IMR-90 (cell line): ENCODE results near the gene DHDH. TPM values are rescaled to one million over a fixed set of nuclear protein-coding genes. Genes with fewer than 3 reads are reported as not detected.
A peak's percentile ranks its signal among the peaks of the same experiment; 100 is the strongest.

Experiments used
- ATAC-seq: fragments of 200-7000 bp; cut with Tn5 transposase; 2 replicates; pipeline ENCODE4 v1.9.1; 2020; ENCODE audit warnings: low read depth, mild to moderate bottlenecking, moderate library complexity
- BruUV-seq: library from RNA; stranded (reverse); fragments of 400-500 nt; replicated peaks from 2 replicates; lab custom pipeline; 2021; lab: Mats Ljungman, UMichigan
- CTCF ChIA-PET: fragments of 300-600 bp; formaldehyde crosslinking; extraction: SDS; loops from one replicate; lab custom pipeline; 2021; ENCODE audit warnings: antibody characterized with exemption; lab: Yijun Ruan, JAX
- POLR2A ChIA-PET: fragments of 300-600 bp; sonication (Branson Sonifier 250); formaldehyde crosslinking; loops from one replicate; lab custom pipeline; 2022; ENCODE audit warnings: antibody characterized with exemption; ENCODE audit not compliant: unreplicated experiment; lab: Charles Lee
- DNase-seq: peaks from one replicate; pipeline ENCODE4 v3.0.0; 2013
- H2AFZ ChIP-seq: replicated peaks from 2 replicates; pipeline ENCODE3; 2013; ENCODE audit warnings: low read length, mild to moderate bottlenecking; ENCODE audit not compliant: poor library complexity
- H2AK5ac ChIP-seq: 2 replicates; pipeline ENCODE4 v1.6.1; 2013; ENCODE audit warnings: low read depth, low read length, inconsistent platforms
- H2AK9ac ChIP-seq: replicated peaks from 2 replicates; pipeline ENCODE3; 2013; ENCODE audit warnings: mild to moderate bottlenecking, low read depth, low read length, moderate library complexity; ENCODE audit not compliant: poor library complexity
- H2BK120ac ChIP-seq: 2 replicates; pipeline ENCODE4 v1.6.1; 2013; ENCODE audit warnings: low read depth, low read length, inconsistent platforms
- H2BK15ac ChIP-seq: 3 replicates; pipeline ENCODE4 v1.6.1; 2013; ENCODE audit warnings: low read depth, low read length, inconsistent platforms
- H2BK20ac ChIP-seq: 2 replicates; pipeline ENCODE4 v1.6.1; 2013; ENCODE audit warnings: low read depth, mild to moderate bottlenecking, inconsistent platforms, low read length, moderate library complexity
- H2BK5ac ChIP-seq: 2 replicates; pipeline ENCODE4 v1.6.1; 2013; ENCODE audit warnings: mild to moderate bottlenecking, low read depth, low read length, inconsistent platforms; ENCODE audit not compliant: poor library complexity, severe bottlenecking
- H3K14ac ChIP-seq: replicated peaks from 2 replicates; pipeline ENCODE4 v1.6.1; 2013; ENCODE audit warnings: low read depth, low read length, inconsistent platforms
- H3K18ac ChIP-seq: 2 replicates; pipeline ENCODE4 v1.6.1; 2013; ENCODE audit warnings: low read depth, low read length, control low read depth
- H3K23ac ChIP-seq: 2 replicates; pipeline ENCODE4 v1.6.1; 2013; ENCODE audit warnings: low read depth, low read length, inconsistent platforms
- H3K27ac ChIP-seq: 2 replicates; pipeline ENCODE4 v1.5.1; 2013; ENCODE audit warnings: mild to moderate bottlenecking, control low read depth, low read length; ENCODE audit not compliant: insufficient read depth
- H3K27me3 ChIP-seq: 2 replicates; pipeline ENCODE4 v1.6.1; 2013; ENCODE audit warnings: low read length; ENCODE audit not compliant: control insufficient read depth, insufficient read depth
- H3K36me3 ChIP-seq: 2 replicates; pipeline ENCODE4 v1.6.1; 2013; ENCODE audit warnings: low read length, mixed read lengths; ENCODE audit not compliant: control insufficient read depth, insufficient read depth
- H3K4ac ChIP-seq: 2 replicates; pipeline ENCODE4 v1.6.1; 2013; ENCODE audit warnings: low read depth, low read length, inconsistent platforms
- H3K4me1 ChIP-seq: 2 replicates; pipeline ENCODE4 v1.6.1; 2013; ENCODE audit warnings: low read length, mixed read lengths; ENCODE audit not compliant: control insufficient read depth, insufficient read depth
- H3K4me2 ChIP-seq: 2 replicates; pipeline ENCODE4 v1.6.1; 2013; ENCODE audit warnings: low read depth, mild to moderate bottlenecking, control low read depth, low read length, moderate library complexity
- H3K4me3 ChIP-seq: 2 replicates; pipeline ENCODE4 v1.5.1; 2013; ENCODE audit warnings: low read depth, mild to moderate bottlenecking, control low read depth, low read length, moderate library complexity; ENCODE audit not compliant: insufficient read depth
- H3K56ac ChIP-seq: 2 replicates; pipeline ENCODE4 v1.6.1; 2013; ENCODE audit warnings: low read length, inconsistent platforms; ENCODE audit not compliant: insufficient read depth; ENCODE audit errors: extremely low read depth
- H3K79me1 ChIP-seq, 2 experiments: 2 replicates each; pipeline ENCODE4 v1.6.1; 2013; ENCODE audit warnings: low read length in 2 of 2, inconsistent platforms in 1 of 2, low read depth in 1 of 2
- H3K9ac ChIP-seq: 2 replicates; pipeline ENCODE4 v1.6.1; 2013; ENCODE audit warnings: low read depth, low read length, control low read depth
- H3K9me1 ChIP-seq: 2 replicates; pipeline ENCODE4 v1.6.1; 2013; ENCODE audit warnings: low read length, inconsistent platforms; ENCODE audit not compliant: insufficient read depth
- H3K9me3 ChIP-seq: 2 replicates; pipeline ENCODE4 v1.6.1; 2013; ENCODE audit warnings: low read length; ENCODE audit not compliant: control insufficient read depth, insufficient read depth
- H4K20me1 ChIP-seq: 2 replicates; pipeline ENCODE4 v1.6.1; 2013; ENCODE audit warnings: low read length, inconsistent platforms; ENCODE audit not compliant: insufficient read depth
- H4K5ac ChIP-seq: 2 replicates; pipeline ENCODE4 v1.6.1; 2013; ENCODE audit warnings: mild to moderate bottlenecking, low read depth, low read length, control low read depth
- H4K8ac ChIP-seq, 2 experiments: 2 replicates each; pipeline ENCODE4 v1.6.1; 2013; ENCODE audit warnings: low read depth in 2 of 2, low read length in 2 of 2, control low read depth in 1 of 2, inconsistent platforms in 1 of 2
- H4K91ac ChIP-seq: 2 replicates; pipeline ENCODE4 v1.6.1; 2013; ENCODE audit warnings: low read depth, low read length, inconsistent platforms; ENCODE audit not compliant: insufficient read depth
- BHLHE40 ChIP-seq: fragments of 150-350 bp; IDR thresholded peaks from 2 replicates; pipeline ENCODE4 v1.6.1; 2016; ENCODE audit warnings: mild to moderate bottlenecking, low read depth, low read length
- CEBPB ChIP-seq: IDR thresholded peaks from 2 replicates; pipeline ENCODE4 v1.6.1; 2012; ENCODE audit warnings: low read depth, low read length, improper control_type of control experiment
- CHD1 ChIP-seq: IDR thresholded peaks from 2 replicates; pipeline ENCODE4 v1.6.1; 2012; ENCODE audit warnings: low read depth, low read length, improper control_type of control experiment
- FOS ChIP-seq: fragments of 150-350 bp; IDR thresholded peaks from 2 replicates; pipeline ENCODE4 v1.6.1; 2016; ENCODE audit warnings: low read depth, low read length
- MAFK ChIP-seq: IDR thresholded peaks from 2 replicates; pipeline ENCODE4 v1.6.1; 2012; ENCODE audit warnings: low read depth, low read length, improper control_type of control experiment
- MAZ ChIP-seq: IDR thresholded peaks from 2 replicates; pipeline ENCODE4 v1.6.1; 2012; ENCODE audit warnings: low read depth, mild to moderate bottlenecking, low read length, improper control_type of control experiment, moderate library complexity, borderline replicate concordance
- NFE2L2 ChIP-seq: fragments of 150-350 bp; IDR thresholded peaks from 2 replicates; pipeline ENCODE4 v1.6.1; 2016; ENCODE audit warnings: low read depth, mild to moderate bottlenecking, low read length
- POLR2A ChIP-seq: IDR thresholded peaks from 2 replicates; pipeline ENCODE4 v1.6.1; 2012; ENCODE audit warnings: mild to moderate bottlenecking, low read depth, low read length
- RAD21 ChIP-seq: IDR thresholded peaks from 2 replicates; pipeline ENCODE4 v1.6.1; 2012; ENCODE audit warnings: low read length, improper control_type of control experiment
- RFX5 ChIP-seq: IDR thresholded peaks from 2 replicates; pipeline ENCODE4 v1.8.0; 2012; ENCODE audit warnings: low read depth, mild to moderate bottlenecking, low read length, moderate library complexity
- SMC3 ChIP-seq: fragments of 150-350 bp; IDR thresholded peaks from 2 replicates; pipeline ENCODE4 v1.6.1; 2016; ENCODE audit warnings: low read depth, mild to moderate bottlenecking, antibody characterized with exemption, low read length, moderate library complexity
- WGBS, 2 experiments: methylation state at CpG; one replicate each; pipeline versions ENCODE4 v1.1.5 to v1.1.7; 2013; ENCODE audit warnings: missing lambda C conversion rate in 2 of 2; ENCODE audit not compliant: insufficient read length in 1 of 2; ENCODE audit errors: extremely low coverage in 2 of 2; 5-methylcytosine and 5-hydroxymethylcytosine counted together
- dilution Hi-C: fragments of 300-500 bp; cut with HindIII; formaldehyde crosslinking; loops from one replicate; pipeline ENCODE4 v1.14.3; 2018; ENCODE audit warnings: low sequenced_read_pairs; ENCODE audit not compliant: unreplicated experiment
- in situ Hi-C: fragments of 300-500 bp; cut with MboI; formaldehyde crosslinking; loops from 3 replicates; pipeline ENCODE4 v1.14.3; 2019; ENCODE audit warnings: low sequenced_read_pairs, inconsistent platforms, mixed read lengths
- intact Hi-C: fragments of 100-400 bp; cut with micrococcal nuclease; formaldehyde crosslinking; loops from 2 replicates; pipeline ENCODE4 v1.10.0; 2022
- polyA plus RNA-seq, 3 experiments: library from polyadenylated mRNA; depleted of rRNA; stranded (reverse); fragments of >200 nt; gene quantifications; 2 replicates each; pipeline ENCODE4 v1.2.3, GENCODE V29; 2012; ENCODE audit warnings: low replicate concordance in 1 of 3
- total RNA-seq: library from RNA; depleted of rRNA; stranded (reverse); fragments of >200 nt; gene quantifications from 2 replicates; pipeline ENCODE4 v1.2.3, GENCODE V29; 2012
- TF ChIP-seq, protein P1 (sequence below): conservative IDR thresholded peaks from 2 replicates; pipeline ENCODE4 v1.5.1; 2012; ENCODE audit warnings: mild to moderate bottlenecking, low read depth, low read length, improper control_type of control experiment
- TF ChIP-seq, protein P2 (sequence below): fragments of 150-350 bp; IDR thresholded peaks from 2 replicates; pipeline ENCODE4 v1.6.1; 2017; ENCODE audit warnings: mild to moderate bottlenecking, antibody characterized with exemption, low read length, low read depth

The DHDH gene
- total and polyA plus RNA-seq, 2 of the 4 experiments (the other 2 are of a cell fraction), result 0.36 to 0.53 TPM

DNA sequence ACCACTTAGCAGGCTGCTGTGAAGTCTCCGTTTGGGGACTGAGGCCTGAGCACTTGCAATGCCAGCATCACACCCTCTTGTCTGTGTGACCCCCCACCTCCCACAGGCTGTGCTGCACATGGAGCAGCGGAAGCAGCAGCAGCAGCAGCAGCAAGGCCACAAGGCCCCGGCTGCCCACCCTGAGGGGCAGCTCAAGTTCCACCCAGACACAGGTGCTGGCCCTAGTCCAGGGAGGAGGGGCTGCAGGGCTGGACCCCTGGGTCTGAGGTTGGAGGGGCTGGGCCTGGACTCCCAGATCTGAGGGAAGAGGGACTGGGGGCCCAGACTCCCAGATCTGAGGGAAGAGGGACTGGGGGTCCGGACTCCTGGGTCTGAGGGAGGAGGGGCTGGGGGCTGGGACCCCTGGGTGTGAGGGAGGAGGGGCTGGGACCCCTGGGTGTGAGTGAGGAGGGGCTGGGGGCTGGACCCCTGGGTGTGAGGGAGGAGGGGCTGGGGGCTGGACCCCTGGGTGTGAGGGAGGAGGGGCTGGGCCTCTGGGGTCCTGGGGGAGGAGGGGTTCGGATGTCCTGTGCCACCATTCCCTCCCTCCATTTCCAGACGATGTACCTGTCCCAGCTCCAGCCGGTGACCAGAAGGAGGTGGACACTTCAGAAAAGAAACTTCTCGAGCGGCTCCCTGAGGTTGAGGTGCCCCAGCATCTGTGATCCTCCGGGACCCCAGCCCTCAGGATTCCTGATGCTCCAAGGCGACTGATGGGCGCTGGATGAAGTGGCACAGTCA lies 11.6 kb upstream of the DHDH start:
- intact Hi-C loops, result no loop called here
- Histone ChIP-seq H2AK5ac (no peak overlapping the region), H3K27me3 (no peaks in the 10 kb centered on the region), H3K18ac (no peak overlapping the region), H3K9ac (no peak overlapping the region), H2AFZ (peak overlapping the region; percentile 1), H3K4ac (no peak overlapping the region), H3K23ac (no peak overlapping the region), H4K91ac (no peak overlapping the region), H3K4me2 (no peak overlapping the region), H4K8ac (no peak overlapping the region), H3K4me1 (peaks cover 11% of the 10 kb centered on the region), H3K27ac (no peak overlapping the region), H3K9me3 (no peaks in the 10 kb centered on the region), H3K4me3 (no peak overlapping the region), H3K56ac (no peak overlapping the region), H2BK5ac (no peak overlapping the region), H4K20me1 (no peaks in the 10 kb centered on the region; the same call in 1 of the 2 replicates), H3K14ac (no peak overlapping the region), H2BK15ac (no peak overlapping the region), H2AK9ac (no peak overlapping the region), H2BK20ac (no peak overlapping the region), H4K5ac (no peak overlapping the region), H2BK120ac (no peak overlapping the region), H3K9me1 (peaks cover 12% of the 10 kb centered on the region; the same call in 1 of the 2 replicates), H3K79me1 (peaks cover 0 to 13% of the 10 kb centered on the region in 2 experiments; a peak in 1 of 4 replicates), H3K36me3 (peaks cover 42% of the 10 kb centered on the region)
- in situ Hi-C loops, result no loop called here
- DNase-seq (no peak), ATAC-seq (no peak)
- 96% methylated on average over 3 of the region's 12 CpGs; no CpG with 5 or more reads in 1 of the 2 experiments for WGBS, 2 experiments
- dilution Hi-C loops, result no loop called here
- ChIA-PET CTCF (no interaction called here), POLR2A (interaction anchor here (0.6 kb wide), 1 partner anchor 74 kb away, joined by 4 read pairs; no protein-coding TSS in a partner anchor)
- BruUV-seq, result no TSS peak
- TF ChIP-seq RAD21 (no peak), NFE2L2 (no peak), POLR2A (no peak), SMC3 (no peak), CHD1 (no peak), MAZ (no peak), FOS (no peak), RFX5 (no peak), BHLHE40 (no peak), CEBPB (no peak), MAFK (no peak)
- TF ChIP-seq, protein P1, sequence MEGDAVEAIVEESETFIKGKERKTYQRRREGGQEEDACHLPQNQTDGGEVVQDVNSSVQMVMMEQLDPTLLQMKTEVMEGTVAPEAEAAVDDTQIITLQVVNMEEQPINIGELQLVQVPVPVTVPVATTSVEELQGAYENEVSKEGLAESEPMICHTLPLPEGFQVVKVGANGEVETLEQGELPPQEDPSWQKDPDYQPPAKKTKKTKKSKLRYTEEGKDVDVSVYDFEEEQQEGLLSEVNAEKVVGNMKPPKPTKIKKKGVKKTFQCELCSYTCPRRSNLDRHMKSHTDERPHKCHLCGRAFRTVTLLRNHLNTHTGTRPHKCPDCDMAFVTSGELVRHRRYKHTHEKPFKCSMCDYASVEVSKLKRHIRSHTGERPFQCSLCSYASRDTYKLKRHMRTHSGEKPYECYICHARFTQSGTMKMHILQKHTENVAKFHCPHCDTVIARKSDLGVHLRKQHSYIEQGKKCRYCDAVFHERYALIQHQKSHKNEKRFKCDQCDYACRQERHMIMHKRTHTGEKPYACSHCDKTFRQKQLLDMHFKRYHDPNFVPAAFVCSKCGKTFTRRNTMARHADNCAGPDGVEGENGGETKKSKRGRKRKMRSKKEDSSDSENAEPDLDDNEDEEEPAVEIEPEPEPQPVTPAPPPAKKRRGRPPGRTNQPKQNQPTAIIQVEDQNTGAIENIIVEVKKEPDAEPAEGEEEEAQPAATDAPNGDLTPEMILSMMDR, result no peak
- TF ChIP-seq, protein P2, sequence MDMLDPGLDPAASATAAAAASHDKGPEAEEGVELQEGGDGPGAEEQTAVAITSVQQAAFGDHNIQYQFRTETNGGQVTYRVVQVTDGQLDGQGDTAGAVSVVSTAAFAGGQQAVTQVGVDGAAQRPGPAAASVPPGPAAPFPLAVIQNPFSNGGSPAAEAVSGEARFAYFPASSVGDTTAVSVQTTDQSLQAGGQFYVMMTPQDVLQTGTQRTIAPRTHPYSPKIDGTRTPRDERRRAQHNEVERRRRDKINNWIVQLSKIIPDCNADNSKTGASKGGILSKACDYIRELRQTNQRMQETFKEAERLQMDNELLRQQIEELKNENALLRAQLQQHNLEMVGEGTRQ, result no peak
